Lung (tissue), 12 donors: ENCODE data around the gene ALG9. TPM values are rescaled to one million over a fixed set of nuclear protein-coding genes. Genes with fewer than 3 reads are reported as not detected.

ENCODE experiments used
- ATAC-seq: fragments of 200-7000 bp; cut with Tn5 transposase; one replicate; pipeline ENCODE4 v1.9.1; 2020; ENCODE audit warnings: moderate number of reproducible peaks; ENCODE audit not compliant: insufficient read depth, low FRiP score
- DNase-seq, 3 donors: peaks; one replicate each; pipeline ENCODE4 v3.0.0-alpha.2; 2013 to 2017
- H3K27ac ChIP-seq, 2 donors: one replicate each; pipeline ENCODE4 v1.5.1; 2013; ENCODE audit warnings: mild to moderate bottlenecking in 2 of 2, moderate library complexity in 2 of 2, control low read depth in 1 of 2, inconsistent platforms in 1 of 2, low read depth in 1 of 2, low read length in 1 of 2
- H3K27me3 ChIP-seq, 3 donors: one replicate each; pipeline ENCODE4 v1.5.1; 2013; ENCODE audit warnings: low read length in 2 of 3; ENCODE audit not compliant: control insufficient read depth in 3 of 3, insufficient read depth in 3 of 3
- H3K36me3 ChIP-seq, 4 donors: one replicate each; pipeline ENCODE4 v1.5.1; 2013; ENCODE audit warnings: low read length in 4 of 4, mild to moderate bottlenecking in 1 of 4, moderate library complexity in 1 of 4; ENCODE audit not compliant: control insufficient read depth in 4 of 4, insufficient read depth in 4 of 4
- H3K4me1 ChIP-seq, 5 donors: one replicate each; pipeline ENCODE4 v1.5.1; 2013; ENCODE audit warnings: low read length in 5 of 5, mild to moderate bottlenecking in 2 of 5, moderate library complexity in 1 of 5; ENCODE audit not compliant: control insufficient read depth in 5 of 5, insufficient read depth in 5 of 5
- H3K4me3 ChIP-seq: one replicate; pipeline ENCODE4 v1.5.1; 2013; ENCODE audit warnings: mild to moderate bottlenecking, control low read depth, moderate library complexity
- H3K9ac ChIP-seq, 2 donors: one replicate each; pipeline ENCODE4 v1.5.1; 2013; ENCODE audit warnings: low read length in 2 of 2, control low read depth in 1 of 2; ENCODE audit not compliant: insufficient read depth in 1 of 2
- H3K9me3 ChIP-seq, 4 donors: one replicate each; pipeline ENCODE4 v1.5.1; 2013; ENCODE audit warnings: low read length in 3 of 4, mild to moderate bottlenecking in 1 of 4, moderate library complexity in 1 of 4; ENCODE audit not compliant: control insufficient read depth in 4 of 4, insufficient read depth in 3 of 4
- WGBS, 2 donors: extraction: QIAGEN DNeasy Blood & Tissue Kit; methylation state at CpG; one replicate each; pipeline ENCODE4 v1.1.7; 2013; 5-methylcytosine and 5-hydroxymethylcytosine counted together
- polyA plus RNA-seq, 2 donors: library from polyadenylated mRNA; stranded (reverse); fragments of 200-250 nt; gene quantifications; one replicate each; pipeline ENCODE4 v1.2.1, GENCODE V29; 2013
- total RNA-seq, 2 donors: library from RNA; depleted of rRNA in 1 of 2; stranded (reverse); fragments of >200 nt in 1 of 2; gene quantifications; one replicate each; pipeline ENCODE4 v1.2.1, GENCODE V29; 2014 to 2021
- TF ChIP-seq, protein P1 (sequence below): IDR thresholded peaks from 2 replicates; pipeline ENCODE4 v1.5.1; 2012; ENCODE audit warnings: mild to moderate bottlenecking; ENCODE audit errors: control extremely low read depth, extremely low read depth
- donor health status: control.
- donor health status: control.
- donor health status: Bipolar disorder and iron deficiency.
- donor health status: healthy.
- donor health status: DM: yes; HTN: yes; CAD: no.

ALG9 gene
- total and polyA plus RNA-seq, 4 donors, result 11.4 to 43.4 (median 25.9) TPM

DNA sequence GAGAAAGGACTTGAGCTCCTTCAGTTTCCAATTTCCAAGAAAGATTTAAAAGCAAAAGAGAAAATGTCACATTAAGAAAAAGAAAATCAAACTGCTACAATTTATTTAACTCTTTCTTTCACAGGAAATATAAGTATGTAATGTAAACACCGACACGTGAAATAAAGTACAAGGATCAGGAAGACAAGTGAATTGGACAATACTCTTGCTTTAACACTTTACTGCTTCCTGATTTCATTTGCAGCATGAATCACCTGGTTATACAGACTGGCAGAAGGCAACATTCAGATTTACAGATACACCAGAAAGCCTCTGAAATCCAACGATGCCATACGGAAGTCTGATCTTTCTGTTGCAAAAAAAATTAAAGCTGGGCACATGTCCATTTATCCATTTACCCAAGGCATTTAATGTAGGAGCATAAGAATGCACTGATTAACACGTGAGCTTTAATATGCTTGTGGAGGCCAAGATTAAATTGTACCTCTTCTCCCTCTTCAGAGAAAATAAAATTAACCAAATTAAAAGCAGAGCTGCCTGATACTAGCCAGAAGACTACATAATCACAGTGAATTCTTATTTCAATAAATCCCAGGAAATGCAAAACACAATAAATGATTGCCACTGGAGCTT is 89.2 kb downstream of the ALG9 start:
- 68 to 81% methylated on average over 5 of the region's 5 CpGs for WGBS, 2 donors
- peaks cover 0 to 15% (median 12%) of the 10 kb centered on the region in 4 donors for H3K36me3 ChIP-seq
- H3K4me3 ChIP-seq, result no peak overlapping the region
- no peak overlapping the region for H3K9ac ChIP-seq
- H3K4me1 ChIP-seq, result peaks cover 0 to 7% (median 0%) of the 10 kb centered on the region in 5 donors
- TF ChIP-seq, protein P1, sequence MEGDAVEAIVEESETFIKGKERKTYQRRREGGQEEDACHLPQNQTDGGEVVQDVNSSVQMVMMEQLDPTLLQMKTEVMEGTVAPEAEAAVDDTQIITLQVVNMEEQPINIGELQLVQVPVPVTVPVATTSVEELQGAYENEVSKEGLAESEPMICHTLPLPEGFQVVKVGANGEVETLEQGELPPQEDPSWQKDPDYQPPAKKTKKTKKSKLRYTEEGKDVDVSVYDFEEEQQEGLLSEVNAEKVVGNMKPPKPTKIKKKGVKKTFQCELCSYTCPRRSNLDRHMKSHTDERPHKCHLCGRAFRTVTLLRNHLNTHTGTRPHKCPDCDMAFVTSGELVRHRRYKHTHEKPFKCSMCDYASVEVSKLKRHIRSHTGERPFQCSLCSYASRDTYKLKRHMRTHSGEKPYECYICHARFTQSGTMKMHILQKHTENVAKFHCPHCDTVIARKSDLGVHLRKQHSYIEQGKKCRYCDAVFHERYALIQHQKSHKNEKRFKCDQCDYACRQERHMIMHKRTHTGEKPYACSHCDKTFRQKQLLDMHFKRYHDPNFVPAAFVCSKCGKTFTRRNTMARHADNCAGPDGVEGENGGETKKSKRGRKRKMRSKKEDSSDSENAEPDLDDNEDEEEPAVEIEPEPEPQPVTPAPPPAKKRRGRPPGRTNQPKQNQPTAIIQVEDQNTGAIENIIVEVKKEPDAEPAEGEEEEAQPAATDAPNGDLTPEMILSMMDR, result no peak
- H3K27ac ChIP-seq, result no peak overlapping the region
- ATAC-seq, result no peak
- H3K27me3 ChIP-seq, result no peaks in the 10 kb centered on the region
- DNase-seq, result no peak
- no peaks in the 10 kb centered on the region for H3K9me3 ChIP-seq

DNA sequence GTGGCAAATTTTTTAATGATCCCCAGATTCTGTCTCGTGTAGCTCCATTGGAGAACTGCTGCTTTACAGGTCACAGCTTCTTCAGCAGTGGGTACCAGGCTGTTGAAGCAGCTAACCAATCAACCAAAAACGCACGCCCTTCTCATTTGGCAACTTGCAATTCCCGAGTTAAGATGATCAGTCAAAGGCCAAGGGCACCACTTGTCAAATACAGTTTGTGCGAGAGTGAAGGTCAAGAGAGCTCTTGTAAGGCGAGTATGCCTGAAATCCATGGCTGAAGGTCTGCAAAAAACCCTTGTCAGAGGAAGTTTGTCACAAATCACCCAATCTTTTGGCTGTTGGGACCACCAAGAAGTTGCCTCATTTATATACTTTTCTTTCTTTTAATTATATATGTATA is 92.3 kb downstream of the ALG9 start:
- Histone ChIP-seq H3K27ac (no peak overlapping the region), H3K4me1 (peaks cover 0 to 11% (median 2%) of the 10 kb centered on the region in 5 donors), H3K9ac (no peak overlapping the region), H3K36me3 (peaks cover 0 to 3% (median 0%) of the 10 kb centered on the region in 4 donors), H3K4me3 (no peak overlapping the region), H3K9me3 (no peaks in the 10 kb centered on the region), H3K27me3 (no peaks in the 10 kb centered on the region)
- ATAC-seq (no peak), DNase-seq (no peak)
- TF ChIP-seq, protein P1, result no peak
- WGBS, 2 donors, result 80 to 83% methylated on average over 6 of the region's 6 CpGs

DNA sequence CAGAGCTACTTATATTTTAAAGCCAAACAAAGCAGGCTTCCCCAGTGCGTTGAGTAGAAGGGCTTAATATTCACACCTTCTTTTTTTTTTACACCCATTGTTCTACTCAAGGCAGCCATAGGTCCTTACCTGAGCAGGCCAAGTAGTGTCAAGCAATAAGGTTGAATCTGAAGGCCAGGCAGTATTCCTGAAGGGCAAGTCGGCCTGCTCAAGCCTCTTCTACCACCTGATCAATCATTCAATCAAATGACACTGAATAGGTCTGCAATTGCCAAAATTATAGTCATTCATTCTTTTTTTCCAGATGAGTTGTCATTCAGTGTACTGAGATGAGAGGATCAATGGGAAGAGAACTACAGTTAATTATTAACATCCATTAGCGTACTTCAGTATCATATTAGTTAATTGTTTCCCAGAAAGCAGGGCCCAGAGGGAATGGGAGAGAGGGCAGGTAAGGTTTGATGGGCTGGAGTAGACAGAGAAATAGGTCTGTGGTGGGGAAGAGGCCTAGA is 93.3 kb downstream of the ALG9 start:
- TF ChIP-seq, protein P1, result no peak
- H3K4me3 ChIP-seq, result no peak overlapping the region
- ATAC-seq (no peak), DNase-seq (no peak)
- H3K27ac ChIP-seq, result no peak overlapping the region
- no peak overlapping the region for H3K9ac ChIP-seq
- H3K9me3 ChIP-seq, result no peaks in the 10 kb centered on the region
- 87 to 90% methylated on average over 3 of the region's 3 CpGs for WGBS, 2 donors
- no peaks in the 10 kb centered on the region for H3K27me3 ChIP-seq
- no peaks in the 10 kb centered on the region for H3K36me3 ChIP-seq
- H3K4me1 ChIP-seq, result peaks cover 0 to 11% (median 2%) of the 10 kb centered on the region in 5 donors
